RPMI7951 (cell line): ENCODE measurements around the gene LAMTOR5. TPM values are rescaled to one million over a fixed set of nuclear protein-coding genes. Genes with fewer than 3 reads are reported as not detected.

Source experiments
- DNase-seq: peaks from one replicate; pipeline ENCODE4 v3.0.0-alpha.2; 2012; ENCODE audit warnings: low read depth
- total RNA-seq: library from RNA; depleted of rRNA; stranded (reverse); fragments of >200 nt; shearing (Covaris generic); gene quantifications from 2 replicates; pipeline ENCODE4 v1.2.3, GENCODE V29; 2014; rRNA removed

The LAMTOR5 gene
- total RNA-seq, 1 experiment from 2014 or later: 193 TPM

GRCh38 chr1:110390096-110390495 lies 17.4 kb downstream of the LAMTOR5 start:
- DNase-seq: peak; percentile 65

- no peak for DNase-seq
Measured at GRCh38 chr1:110387048-110387754, 20.3 kb downstream of the LAMTOR5 start.

GRCh38 chr1:110385369-110385768 lies 22.1 kb downstream of the LAMTOR5 start:
- no peak for DNase-seq

- no peak for DNase-seq
Measured at GRCh38 chr1:110384581-110385321, 22.7 kb downstream of the LAMTOR5 start.

- peak; percentile 20 for DNase-seq
Measured at GRCh38 chr1:110383251-110383990, 24.1 kb downstream of the LAMTOR5 start.

- DNase-seq: no peak
Measured at GRCh38 chr1:110380672-110381283, 26.7 kb downstream of the LAMTOR5 start.

GRCh38 chr1:110375490-110375889 lies 32.0 kb downstream of the LAMTOR5 start:
- DNase-seq: no peak

- peak; percentile 59 for DNase-seq
Measured at GRCh38 chr1:110370827-110371226, 36.7 kb downstream of the LAMTOR5 start.

GRCh38 chr1:110364221-110364620 lies 43.3 kb downstream of the LAMTOR5 start:
- DNase-seq: no peak

GRCh38 chr1:110361856-110362255 lies 45.6 kb downstream of the LAMTOR5 start:
- DNase-seq: no peak

GRCh38 chr1:110360431-110360830 lies 47.1 kb downstream of the LAMTOR5 start:
- no peak for DNase-seq

- no peak for DNase-seq
Measured at GRCh38 chr1:110356379-110356778, 51.1 kb downstream of the LAMTOR5 start.

GRCh38 chr1:110355321-110355720 lies 52.2 kb downstream of the LAMTOR5 start:
- no peak for DNase-seq

Other genes with a start within 250 kb of the LAMTOR5 start
- gene KCNC4, start 197.4 kb downstream of the LAMTOR5 start, total RNA-seq: 0.84 and 2.0 TPM in 2 replicates
- 22.0 and 22.6 TPM in 2 replicates for gene RBM15, start 68.3 kb downstream of the LAMTOR5 start, total RNA-seq
- gene SLC16A4, start 16.7 kb downstream of the LAMTOR5 start, total RNA-seq: 16.3 and 18.5 TPM in 2 replicates
- 0.24 and 0.39 TPM in 2 replicates for gene PROK1, start 43.5 kb upstream of the LAMTOR5 start, total RNA-seq
- not detected in 2 replicates for gene KCNA10, start 111.5 kb upstream of the LAMTOR5 start, total RNA-seq
- 0.20 and 0.48 TPM in 2 replicates for gene KCNA2, start 198.7 kb upstream of the LAMTOR5 start, total RNA-seq